Right renal cortex interstitium (tissue), 3 donors: ENCODE results near the gene IVL. TPM values are rescaled to one million over a fixed set of nuclear protein-coding genes. Genes with fewer than 3 reads are reported as not detected.

Source experiments
- DNase-seq, 3 donors: peaks; one replicate each; pipeline ENCODE4 v3.0.0-alpha.2; 2013; ENCODE audit warnings: low read depth in 3 of 3, low spot score in 2 of 3
- polyA plus RNA-seq, 3 donors: library from polyadenylated mRNA; unstranded; fragments of 120-200 nt; gene quantifications; one replicate each; pipeline ENCODE4 v1.2.1, GENCODE V29; 2013; ENCODE audit not compliant: insufficient read length in 3 of 3

Gene IVL
- polyA plus RNA-seq, 3 donors = 0.21 to 0.42 TPM; not detected in 1

- no peak for DNase-seq
Observed at GRCh38 chr1:152946248-152946647, 37.9 kb downstream of the IVL start.

DNA sequence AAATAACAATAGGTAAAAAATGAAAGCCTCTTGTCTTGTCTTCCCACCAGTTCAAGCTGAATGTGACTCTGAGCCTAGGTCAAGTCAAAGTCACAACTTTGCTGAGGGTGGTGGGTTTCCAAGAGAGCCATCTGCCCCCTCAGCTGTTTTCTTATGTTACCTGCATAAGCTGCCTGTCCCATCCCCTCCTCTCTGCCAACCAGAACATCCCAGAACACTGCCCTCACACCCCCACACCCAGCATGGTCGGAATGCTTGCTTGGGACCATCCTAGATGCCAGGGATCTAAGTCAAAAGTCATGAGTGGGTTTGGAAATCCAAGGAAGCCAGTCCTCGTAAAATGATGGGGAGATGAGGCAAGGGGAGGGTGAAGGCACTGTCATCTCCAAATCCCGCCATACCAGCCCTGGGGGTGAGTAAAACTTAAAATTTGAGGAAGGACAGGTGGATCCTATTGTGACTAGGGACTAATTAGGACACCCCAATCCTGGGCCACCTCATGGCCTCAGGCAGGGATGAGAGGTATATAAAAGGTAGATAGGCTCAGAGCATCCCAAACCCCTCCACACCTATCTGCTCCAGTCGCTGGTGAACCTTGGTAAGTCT is 38.4 kb downstream of the IVL start, which contains the start of gene SPRR5:
Gene SPRR5 (plus strand): TSS at position 556 of the 606 bp plus-strand sequence. CDS start 1,349 bp downstream, outside the sequence.
- no peak for DNase-seq

GRCh38 chr1:152951711-152952110 is 43.4 kb downstream of the IVL start:
- DNase-seq = no peak

- DNase-seq = no peak
Observed at GRCh38 chr1:152953761-152954160, 45.4 kb downstream of the IVL start.

DNA sequence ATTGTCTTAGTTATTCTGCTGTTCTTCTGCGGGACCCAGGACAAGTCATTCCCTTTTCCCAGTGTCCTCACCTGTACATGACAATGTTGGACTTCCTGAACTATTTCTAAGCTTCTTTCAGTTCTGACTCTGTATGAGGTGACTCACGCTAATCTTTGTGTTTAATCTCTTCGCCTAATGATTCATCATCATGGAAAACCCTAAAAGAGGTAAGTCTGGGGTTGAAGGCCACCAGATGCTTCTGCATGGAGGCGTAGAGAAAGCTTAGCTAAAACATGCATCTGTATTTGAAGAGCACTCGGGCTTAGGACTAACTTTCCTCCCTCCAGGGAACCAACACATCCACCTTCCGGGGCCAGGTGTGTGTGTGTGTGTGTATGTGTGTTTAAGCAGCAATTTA is 46.1 kb downstream of the IVL start:
- no peak for DNase-seq

DNA sequence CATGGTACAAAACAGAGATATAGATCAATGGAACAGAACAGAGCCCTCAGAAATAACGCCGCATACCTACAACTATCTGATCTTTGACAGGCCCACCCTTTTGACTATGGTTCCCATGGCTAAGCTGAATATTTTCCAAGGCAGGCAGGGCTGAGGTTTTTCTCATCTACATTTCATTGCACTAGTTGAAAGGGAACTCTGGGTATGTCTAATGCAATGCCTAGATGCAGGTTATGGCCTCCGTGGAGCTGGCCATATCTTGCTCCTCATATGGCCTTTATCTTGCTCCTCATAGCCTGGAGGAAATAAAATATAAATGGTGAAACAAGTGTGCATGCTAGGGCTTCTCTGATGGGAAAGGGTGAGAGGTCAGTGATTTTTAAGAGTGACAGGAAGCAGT is 49.2 kb downstream of the IVL start:
- DNase-seq = no peak

- no peak for DNase-seq
Observed at GRCh38 chr1:152959273-152959672, 50.9 kb downstream of the IVL start.

DNA sequence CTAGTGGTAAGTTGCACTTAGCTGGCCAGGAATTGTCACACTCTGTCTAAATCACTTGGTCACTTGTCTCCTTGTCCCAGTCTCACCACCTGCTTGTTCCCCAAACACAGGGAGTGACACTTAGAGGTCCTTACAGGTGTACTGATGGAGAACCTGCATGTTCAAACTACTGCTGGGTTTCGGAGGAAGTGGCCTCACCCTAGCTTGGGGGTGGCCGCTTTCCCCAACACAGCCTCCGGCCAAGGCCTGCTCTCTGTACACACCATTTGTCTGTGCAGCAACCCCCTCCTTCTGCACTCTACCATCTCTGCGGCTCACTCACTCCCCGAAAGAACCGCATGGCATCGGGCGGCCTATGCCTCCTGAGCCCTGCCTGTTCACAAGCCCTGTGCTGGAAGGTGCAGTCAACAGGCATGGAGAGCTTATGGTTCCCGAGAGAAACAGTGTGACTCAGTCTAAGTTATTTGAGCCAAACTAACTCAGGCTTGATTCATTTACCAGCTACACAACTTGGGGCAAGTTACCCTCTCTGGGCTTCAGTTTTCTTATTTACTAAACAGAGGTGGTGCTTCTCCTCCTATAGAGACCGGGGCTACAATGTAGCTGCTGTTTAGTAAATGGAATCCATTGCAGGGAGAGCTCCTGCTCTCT is 51.6 kb downstream of the IVL start:
- DNase-seq = no peak

- DNase-seq = no peak
Observed at GRCh38 chr1:152960452-152961044, 52.2 kb downstream of the IVL start.

Other genes with a start within 250 kb of the IVL start
- gene LCE2D, start 245.2 kb upstream of the IVL start, polyA plus RNA-seq = not detected
- not detected for gene LCE2C, start 233.3 kb upstream of the IVL start, polyA plus RNA-seq
- not detected for gene LCE2B, start 222.4 kb upstream of the IVL start, polyA plus RNA-seq
- not detected for gene LCE2A, start 210.2 kb upstream of the IVL start, polyA plus RNA-seq
- not detected for gene LCE4A, start 200.4 kb upstream of the IVL start, polyA plus RNA-seq
- gene KPRP, start 150.5 kb upstream of the IVL start, polyA plus RNA-seq = not detected
- not detected for gene LCE1F, start 133.4 kb upstream of the IVL start, polyA plus RNA-seq
- gene LCE1E, start 122.3 kb upstream of the IVL start, polyA plus RNA-seq = not detected
- gene LCE1D, start 111.8 kb upstream of the IVL start, polyA plus RNA-seq = not detected
- not detected for gene LCE1C, start 101.9 kb upstream of the IVL start, polyA plus RNA-seq
- not detected for gene LCE1B, start 96.6 kb upstream of the IVL start, polyA plus RNA-seq
- not detected for gene LCE1A, start 81.1 kb upstream of the IVL start, polyA plus RNA-seq
- not detected for gene LCE6A, start 65.7 kb upstream of the IVL start, polyA plus RNA-seq
- not detected for gene LCE7A, start 48.5 kb upstream of the IVL start, polyA plus RNA-seq
- not detected for gene SMCP, start 30.2 kb upstream of the IVL start, polyA plus RNA-seq
- gene SPRR5, start 38.7 kb downstream of the IVL start, polyA plus RNA-seq = not detected
- gene SPRR4, start 62.1 kb downstream of the IVL start, polyA plus RNA-seq = not detected
- gene SPRR1A, start 75.5 kb downstream of the IVL start, polyA plus RNA-seq = not detected
- gene SPRR3, start 93.2 kb downstream of the IVL start, polyA plus RNA-seq = under 1 TPM in 1 of 3 donors, not detected in 2; 0.21 TPM
- gene SPRR1B, start 122.7 kb downstream of the IVL start, polyA plus RNA-seq = not detected
- not detected for gene SPRR2D, start 132.6 kb downstream of the IVL start, polyA plus RNA-seq
- not detected for gene SPRR2A, start 149.0 kb downstream of the IVL start, polyA plus RNA-seq
- not detected for gene SPRR2B, start 163.1 kb downstream of the IVL start, polyA plus RNA-seq
- not detected for gene SPRR2E, start 186.0 kb downstream of the IVL start, polyA plus RNA-seq
- gene SPRR2F, start 205.0 kb downstream of the IVL start, polyA plus RNA-seq = not detected
- gene SPRR2G, start 242.3 kb downstream of the IVL start, polyA plus RNA-seq = not detected